Cardiac septum (tissue), 1 donor: ENCODE measurements around the gene CSRP3. TPM values are rescaled to one million over a fixed set of nuclear protein-coding genes. Genes with fewer than 3 reads are reported as not detected.
"Not testable (repeated sequence)": the region's sequence is repeated elsewhere in the genome, so short reads cannot be mapped to it uniquely, and the experiment has no call there.

Experiments used
- DNase-seq: peaks from one replicate; pipeline ENCODE4 v3.0.0-alpha.2; 2020; ENCODE audit warnings: low spot score
- intact Hi-C: fragments of 100-400 bp; cut with DNase I; formaldehyde crosslinking; loops from one replicate; pipeline ENCODE4 v1.14.0; 2022
- total RNA-seq: library from RNA; stranded (reverse); fragmentation: NEBNext Ultra II Directional; extraction: Animal tissue kit (Norgen Biotek cat#: 25700); gene quantifications from one replicate; pipeline ENCODE4 v1.2.1, GENCODE V29; 2021
- donor health status: DM: no; HTN: no; CAD: no.

CSRP3 gene
- total RNA-seq, 1 donor from 2014 or later, result 2,895 TPM

GRCh38 chr11:19161651-19162050 lies 40.1 kb downstream of the CSRP3 start:
- intact Hi-C loops, result loop anchor here (2.0 kb wide), 1 partner anchor 391 kb away; no protein-coding TSS in a partner anchor
- no peak for DNase-seq

GRCh38 chr11:19160847-19161246 lies 40.9 kb downstream of the CSRP3 start:
- intact Hi-C loops, result loop anchor here (2.0 kb wide), 1 partner anchor 392 kb away; no protein-coding TSS in a partner anchor
- no peak for DNase-seq

GRCh38 chr11:19156892-19157291 lies 44.9 kb downstream of the CSRP3 start:
- DNase-seq, result no peak
- intact Hi-C loops, result no loop called here

GRCh38 chr11:19145319-19145718 lies 56.5 kb downstream of the CSRP3 start:
- intact Hi-C loops, result no loop called here
- DNase-seq, result no peak

GRCh38 chr11:19136884-19137283 lies 64.9 kb downstream of the CSRP3 start:
- intact Hi-C loops, DNase-seq: not testable (repeated sequence)

GRCh38 chr11:19134004-19134403 lies 67.8 kb downstream of the CSRP3 start:
- no peak for DNase-seq
- intact Hi-C loops, result no loop called here

Other genes with a start within 250 kb of the CSRP3 start
- gene MRGPRX2, start 141.3 kb downstream of the CSRP3 start, total RNA-seq, result not detected
- 7.8 TPM for gene ZDHHC13, start 84.8 kb downstream of the CSRP3 start, total RNA-seq
- 4.5 TPM for gene E2F8, start 39.0 kb upstream of the CSRP3 start, total RNA-seq